Prostate gland (tissue), 2 donors: ENCODE data around the gene PIP5K1B. TPM values are rescaled to one million over a fixed set of nuclear protein-coding genes. Genes with fewer than 3 reads are reported as not detected.

Experiments used
- DNase-seq: peaks from one replicate; pipeline ENCODE4 v3.0.0-alpha.2; 2019; ENCODE audit warnings: low spot score
- H3K27ac ChIP-seq, 2 donors: fragments of 200-600 bp; sonication (generic); 2 replicates each; pipeline ENCODE4 v1.5.1; 2017 to 2019
- H3K27me3 ChIP-seq: fragments of 200-600 bp; sonication (generic); replicated peaks from 2 replicates; pipeline ENCODE4 v1.5.1; 2019; ENCODE audit not compliant: insufficient read depth
- H3K36me3 ChIP-seq, 2 donors: fragments of 200-600 bp; sonication (generic); 1 replicate in 1 of 2; 2 replicates in 1 of 2; pipeline versions ENCODE4 v1.5.1 to v1.8.1; 2017 to 2019
- H3K4me1 ChIP-seq: fragments of 200-600 bp; sonication (generic); replicated peaks from 2 replicates; pipeline ENCODE4 v1.5.1; 2019
- H3K4me3 ChIP-seq, 2 donors: fragments of 200-600 bp; sonication (generic); 2 replicates each; pipeline ENCODE4 v1.5.1; 2017 to 2019
- H3K9me3 ChIP-seq: fragments of 200-600 bp; sonication (generic); 2 replicates; pipeline ENCODE4 v1.5.1; 2017
- CTCF ChIP-seq, 4 experiments: fragments of 200-600 bp in 2 of 4; fragments of 450-650 bp in 2 of 4; sonication (generic) in 2 of 4; IDR thresholded peaks; 1 replicate in 3 of 4; 2 replicates in 1 of 4; pipeline ENCODE4 v1.5.1; 2016 to 2019; ENCODE audit warnings: antibody characterized with exemption in 4 of 4, mild to moderate bottlenecking in 2 of 4, moderate library complexity in 2 of 4
- POLR2A ChIP-seq: fragments of 450-650 bp; IDR thresholded peaks from one replicate; pipeline ENCODE4 v1.6.1; 2016; ENCODE audit warnings: antibody characterized with exemption, mild to moderate bottlenecking
- POLR2AphosphoS5 ChIP-seq: sonication (generic); formaldehyde crosslinking; IDR thresholded peaks from one replicate; pipeline ENCODE4 v1.6.1; 2017; ENCODE audit warnings: antibody characterized with exemption
- WGBS: methylation state at CpG from one replicate; pipeline ENCODE4 v1.1.5; 2018; 5-methylcytosine and 5-hydroxymethylcytosine counted together
- intact Hi-C: fragments of 100-400 bp; cut with DNase I; formaldehyde crosslinking; loops from one replicate; pipeline ENCODE4 v1.14.2; 2022
- total RNA-seq, 2 donors: library from RNA; depleted of rRNA; stranded (reverse); fragments of >200 nt; gene quantifications; one replicate each; pipeline ENCODE4 v1.1.0, GENCODE V29; 2016

Gene PIP5K1B
- total RNA-seq, 2 donors from 2014 or later = 1.6 to 38.3 TPM

DNA sequence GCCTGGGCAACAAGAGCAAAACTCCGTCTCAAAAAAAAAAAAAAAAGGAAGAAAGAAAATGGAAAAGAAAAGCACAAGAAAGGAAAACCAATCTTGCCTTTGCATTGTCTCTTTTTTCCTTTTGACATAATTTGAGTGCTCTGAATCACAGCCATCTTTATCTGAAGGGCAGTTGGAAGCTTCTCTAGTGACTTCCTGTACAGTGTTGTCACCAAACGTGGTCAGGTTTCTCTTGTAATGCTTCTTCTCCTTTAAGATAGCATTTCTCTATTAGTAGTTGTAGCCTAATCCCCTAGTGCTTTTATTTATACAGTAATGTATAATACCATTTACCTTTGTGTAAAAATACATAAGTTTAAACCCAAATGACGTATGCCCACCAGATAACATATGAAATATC is 290.7 kb downstream of the PIP5K1B start:
- H3K9me3 ChIP-seq = no peaks in the 10 kb centered on the region
- H3K4me3 ChIP-seq = no peak overlapping the region
- no peaks in the 10 kb centered on the region for H3K36me3 ChIP-seq
- H3K27ac ChIP-seq = no peak overlapping the region
- TF ChIP-seq POLR2A (no peak), POLR2AphosphoS5 (no peak), CTCF (IDR thresholded peaks at IDR 0.05) (no peak)
- no peak for DNase-seq
- 84% methylated on average over 3 of the region's 3 CpGs for WGBS
- intact Hi-C loops = loop anchor here (10.0 kb wide), 1 partner anchor 211 kb away; a partner anchor contains a TSS
- no peaks in the 10 kb centered on the region for H3K4me1 ChIP-seq
- H3K27me3 ChIP-seq = no peaks in the 10 kb centered on the region

- intact Hi-C loops = loop anchor here (10.0 kb wide), 1 partner anchor 212 kb away; a partner anchor contains a TSS
- DNase-seq = no peak
- 88% methylated on average over 5 of the region's 5 CpGs for WGBS
- no peak overlapping the region for H3K27ac ChIP-seq
- no peaks in the 10 kb centered on the region for H3K4me1 ChIP-seq
- H3K27me3 ChIP-seq = no peaks in the 10 kb centered on the region
- no peak overlapping the region for H3K4me3 ChIP-seq
- H3K36me3 ChIP-seq = no peaks in the 10 kb centered on the region
- TF ChIP-seq CTCF (IDR thresholded peaks at IDR 0.05) (no peak), POLR2A (no peak), POLR2AphosphoS5 (no peak)
- H3K9me3 ChIP-seq = no peaks in the 10 kb centered on the region
These were observed 291.4 kb downstream of the PIP5K1B start for GRCh38 chr9:68996462-68996861.

DNA sequence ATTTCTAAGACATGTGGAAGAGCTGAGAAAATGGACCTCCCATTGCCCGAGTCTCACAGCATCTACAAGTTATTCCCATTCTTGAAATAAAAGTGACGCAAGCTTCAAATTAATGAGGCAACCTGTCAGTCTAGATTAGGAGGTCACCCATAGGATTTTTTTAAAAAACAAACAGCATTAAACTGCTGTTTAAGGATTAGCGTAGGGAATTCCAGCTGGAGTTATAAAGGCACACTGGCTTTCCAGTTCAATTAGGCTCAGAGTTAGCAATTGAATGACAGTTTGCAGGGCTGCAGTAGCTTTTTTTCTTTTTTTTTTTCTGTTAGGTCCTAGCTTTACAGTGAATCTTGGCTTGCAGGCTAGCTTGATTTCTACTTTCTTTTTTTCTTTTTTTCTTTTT is 292.6 kb downstream of the PIP5K1B start:
- no peaks in the 10 kb centered on the region for H3K9me3 ChIP-seq
- intact Hi-C loops = loop anchor here (10.0 kb wide), 1 partner anchor 213 kb away; a partner anchor contains a TSS
- H3K4me3 ChIP-seq = no peak overlapping the region
- H3K27me3 ChIP-seq = no peaks in the 10 kb centered on the region
- WGBS = 77% methylated on average over 3 of the region's 3 CpGs
- no peak for DNase-seq
- TF ChIP-seq CTCF (IDR thresholded peaks at IDR 0.05) (no peak), POLR2A (no peak), POLR2AphosphoS5 (no peak)
- H3K4me1 ChIP-seq = no peaks in the 10 kb centered on the region
- H3K27ac ChIP-seq = no peak overlapping the region
- no peaks in the 10 kb centered on the region for H3K36me3 ChIP-seq

DNA sequence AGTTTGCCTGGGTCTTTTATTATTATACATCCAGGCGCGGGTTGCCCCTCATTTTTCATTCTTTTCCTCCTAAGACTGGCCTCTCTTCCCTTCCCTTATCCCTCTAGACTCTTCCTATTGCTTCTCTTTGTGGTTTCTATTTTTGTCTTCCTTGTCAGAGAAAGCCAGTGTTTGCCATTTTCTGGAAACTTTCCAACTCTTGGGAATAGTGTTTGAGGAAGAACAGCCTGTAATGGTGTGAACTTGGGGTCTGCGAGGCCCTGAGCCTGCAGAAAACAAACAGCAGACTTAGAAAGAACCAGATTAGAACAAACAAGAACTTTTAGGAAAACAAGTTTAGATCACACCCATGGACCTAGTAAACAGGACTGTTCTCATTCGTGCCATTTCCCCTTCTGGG is 293.3 kb downstream of the PIP5K1B start:
- Histone ChIP-seq H3K27ac (no peak overlapping the region), H3K4me1 (no peaks in the 10 kb centered on the region), H3K9me3 (no peaks in the 10 kb centered on the region), H3K27me3 (no peaks in the 10 kb centered on the region), H3K4me3 (no peak overlapping the region), H3K36me3 (no peaks in the 10 kb centered on the region)
- no peak for DNase-seq
- WGBS = 61% methylated on average over 4 of the region's 4 CpGs
- TF ChIP-seq POLR2AphosphoS5 (no peak), CTCF (IDR thresholded peaks at IDR 0.05) (no peak), POLR2A (no peak)
- intact Hi-C loops = loop anchor here (10.0 kb wide), 1 partner anchor 214 kb away; a partner anchor contains a TSS

DNA sequence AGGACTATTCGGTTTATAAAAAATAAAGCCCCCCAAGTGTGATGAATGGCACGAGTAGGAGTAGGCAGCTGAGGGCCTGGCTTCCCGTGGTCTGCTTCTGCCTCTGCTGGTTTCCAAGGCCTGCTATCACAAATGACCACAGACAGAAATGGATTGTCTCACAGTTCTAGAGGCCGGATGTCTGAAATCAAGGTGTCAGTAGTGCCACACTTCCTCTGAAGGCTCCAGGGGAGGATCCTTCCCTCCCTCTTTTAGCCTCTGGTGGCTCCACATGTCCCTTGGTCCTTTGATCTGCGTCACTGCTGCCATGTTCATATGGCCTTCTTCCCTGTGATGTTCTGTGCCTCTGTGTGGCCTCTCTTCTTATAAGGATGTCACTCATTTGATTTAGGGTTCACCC is 293.8 kb downstream of the PIP5K1B start:
- no peaks in the 10 kb centered on the region for H3K4me1 ChIP-seq
- H3K4me3 ChIP-seq = no peak overlapping the region
- TF ChIP-seq POLR2AphosphoS5 = no peak
- TF ChIP-seq POLR2A = no peak
- TF ChIP-seq CTCF (IDR thresholded peaks at IDR 0.05) = no peak
- no peaks in the 10 kb centered on the region for H3K27me3 ChIP-seq
- DNase-seq = no peak
- H3K27ac ChIP-seq = no peak overlapping the region
- intact Hi-C loops = loop anchor here (10.0 kb wide), 1 partner anchor 214 kb away; a partner anchor contains a TSS
- no peaks in the 10 kb centered on the region for H3K36me3 ChIP-seq
- 75% methylated on average over 5 of the region's 5 CpGs for WGBS
- H3K9me3 ChIP-seq = no peaks in the 10 kb centered on the region
